Measurements from ENCODE around the gene TRIM36.
A peak's percentile ranks its signal among the peaks of the same experiment; 100 is the strongest.

TRIM36 gene

DNA sequence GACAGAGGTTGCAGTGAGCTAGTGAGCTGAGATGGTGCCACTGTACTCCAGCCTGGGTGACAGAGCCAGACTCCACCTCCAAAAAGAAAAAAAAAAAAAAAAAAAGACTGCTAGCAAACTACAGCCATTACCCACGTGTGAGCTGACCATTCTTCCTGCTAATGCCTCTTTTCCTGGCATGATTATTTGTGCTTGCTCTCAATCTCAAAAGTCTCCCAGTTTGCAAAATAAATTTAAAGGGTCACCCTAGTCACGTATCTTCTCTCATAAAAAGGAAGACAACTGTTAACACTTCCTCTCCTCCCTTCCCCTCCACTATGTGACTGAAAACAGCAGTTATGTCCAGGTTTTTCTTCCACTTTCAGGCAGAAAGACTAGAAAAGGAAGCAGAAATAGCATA, 37.2 kb downstream of the TRIM36 start:
- no peak overlapping the region for H3K4me3 ChIP-seq
- H3K4me2 ChIP-seq: peak overlapping the region; percentile 31

DNA sequence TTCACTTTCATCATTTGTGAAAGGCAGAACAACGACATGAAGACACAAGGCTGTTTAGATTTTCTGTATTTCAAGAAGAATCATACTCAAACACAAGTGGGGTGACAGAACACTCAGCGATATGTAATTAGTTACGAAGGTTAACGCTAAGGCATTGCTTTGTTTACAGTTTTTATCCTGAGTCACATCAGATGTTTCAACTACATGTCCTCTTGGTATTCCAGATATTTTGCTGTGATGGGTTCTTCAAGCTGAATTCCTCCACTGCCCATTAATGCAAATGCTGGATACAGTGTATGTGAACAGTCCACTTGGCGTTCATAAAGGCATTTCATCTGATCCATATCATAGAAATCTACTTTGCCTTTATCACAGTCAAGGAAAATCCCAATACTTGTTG, 43.4 kb downstream of the TRIM36 start:
- Histone ChIP-seq H3K4me1 (no peaks in the 10 kb centered on the region), H3K36me3 (no peaks in the 10 kb centered on the region), H4K20me1 (no peaks in the 10 kb centered on the region), H3K9ac (no peak overlapping the region), H3K4me3 (no peak overlapping the region), H3K4me2 (no peak overlapping the region), H3K27me3 (no peaks in the 10 kb centered on the region), H3K9me3 (no peaks in the 10 kb centered on the region), H3K27ac (no peak overlapping the region)
- TF ChIP-seq Cebpa-rat (IDR thresholded peaks at IDR 0.05): no peak

More for the DNA sequence above, 37.2 kb downstream of the TRIM36 start:
- H3K27ac ChIP-seq: no peak overlapping the region
- no peak overlapping the region; the same call in 1 of the 2 replicates for H3K9ac ChIP-seq
- H3K4me1 ChIP-seq: peaks cover 10% of the 10 kb centered on the region; the same call in 1 of the 2 replicates
- no peaks in the 10 kb centered on the region for H3K36me3 ChIP-seq
- H3K9me3 ChIP-seq: no peaks in the 10 kb centered on the region
- no peaks in the 10 kb centered on the region for H3K27me3 ChIP-seq
- no peaks in the 10 kb centered on the region for H4K20me1 ChIP-seq
- no peak for TF ChIP-seq Cebpa-rat (IDR thresholded peaks at IDR 0.05)

DNA sequence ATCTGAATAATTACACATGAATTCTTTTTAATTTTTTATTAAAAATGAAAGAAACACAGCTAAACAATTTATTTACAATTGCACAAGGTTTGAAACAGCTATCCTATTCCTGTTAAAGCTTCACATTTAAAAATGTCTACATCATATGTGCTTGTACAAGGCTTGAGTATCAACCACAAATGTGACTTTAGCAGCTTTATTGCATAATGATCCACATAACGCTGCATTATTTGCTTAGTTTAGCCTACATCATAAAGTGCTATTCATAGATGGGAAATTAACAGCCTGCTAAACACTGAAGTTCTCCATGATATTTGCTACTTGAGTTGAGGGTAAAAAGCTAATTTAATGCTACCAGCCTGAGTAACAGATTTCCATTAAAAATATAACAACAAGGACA, 45.0 kb downstream of the TRIM36 start:
- no peak overlapping the region for H3K4me3 ChIP-seq
- no peaks in the 10 kb centered on the region for H3K9me3 ChIP-seq
- no peaks in the 10 kb centered on the region for H4K20me1 ChIP-seq
- no peaks in the 10 kb centered on the region for H3K27me3 ChIP-seq
- H3K27ac ChIP-seq: no peak overlapping the region
- H3K4me1 ChIP-seq: no peaks in the 10 kb centered on the region
- H3K4me2 ChIP-seq: no peak overlapping the region
- no peak for TF ChIP-seq Cebpa-rat (IDR thresholded peaks at IDR 0.05)
- H3K9ac ChIP-seq: no peak overlapping the region
- no peaks in the 10 kb centered on the region for H3K36me3 ChIP-seq

DNA sequence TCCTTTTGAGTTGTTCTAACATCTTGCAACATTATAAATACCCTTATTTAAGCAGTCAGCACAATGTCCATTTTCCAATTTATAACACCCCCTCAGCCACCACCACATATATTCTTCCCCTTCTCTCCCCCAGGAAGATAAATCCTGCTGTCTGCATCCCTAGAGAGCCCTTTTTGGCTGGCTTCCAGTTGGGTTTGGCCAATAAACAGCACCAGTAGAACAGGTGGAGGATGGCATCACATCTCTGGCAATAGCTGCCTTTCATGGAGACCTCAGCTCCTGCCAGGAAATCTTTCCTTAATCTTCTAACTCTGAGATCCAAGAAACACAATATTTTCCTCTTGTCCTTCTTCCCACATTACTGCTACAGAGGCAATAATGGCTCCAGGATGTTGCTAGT, 53.7 kb downstream of the TRIM36 start:
- Histone ChIP-seq H4K20me1 (no peaks in the 10 kb centered on the region), H3K27ac (no peak overlapping the region), H3K4me3 (no peak overlapping the region), H3K36me3 (no peaks in the 10 kb centered on the region), H3K9ac (no peak overlapping the region), H3K27me3 (no peaks in the 10 kb centered on the region), H3K4me2 (no peak overlapping the region), H3K9me3 (no peaks in the 10 kb centered on the region), H3K4me1 (no peaks in the 10 kb centered on the region)
- TF ChIP-seq Cebpa-rat (IDR thresholded peaks at IDR 0.05): no peak

DNA sequence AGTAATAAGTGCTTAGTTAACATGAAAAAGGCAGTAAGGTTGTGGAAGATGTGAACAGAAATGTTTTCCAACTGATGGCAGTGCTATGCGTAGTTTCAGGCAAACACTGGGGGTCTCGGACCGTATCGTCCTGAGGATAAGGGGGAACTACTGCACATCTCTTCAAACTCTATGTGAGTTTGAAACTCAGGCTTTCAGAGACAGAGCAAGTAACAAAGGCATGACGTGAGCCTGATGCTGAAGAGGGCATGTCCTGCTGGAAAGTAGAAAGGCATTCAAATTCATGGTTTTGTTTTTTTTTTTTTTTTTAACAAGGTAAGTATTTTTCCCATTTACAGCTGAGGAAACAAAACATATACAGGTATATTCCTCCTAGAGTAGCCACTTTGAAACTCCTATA, 59.9 kb downstream of the TRIM36 start:
- no peak overlapping the region for H3K9ac ChIP-seq
- no peak overlapping the region for H3K4me3 ChIP-seq
- no peaks in the 10 kb centered on the region for H3K36me3 ChIP-seq
- TF ChIP-seq Cebpa-rat (IDR thresholded peaks at IDR 0.05): no peak
- no peaks in the 10 kb centered on the region for H3K4me1 ChIP-seq
- no peaks in the 10 kb centered on the region for H4K20me1 ChIP-seq
- no peaks in the 10 kb centered on the region for H3K9me3 ChIP-seq
- no peak overlapping the region for H3K27ac ChIP-seq
- H3K4me2 ChIP-seq: no peak overlapping the region
- no peaks in the 10 kb centered on the region for H3K27me3 ChIP-seq

DNA sequence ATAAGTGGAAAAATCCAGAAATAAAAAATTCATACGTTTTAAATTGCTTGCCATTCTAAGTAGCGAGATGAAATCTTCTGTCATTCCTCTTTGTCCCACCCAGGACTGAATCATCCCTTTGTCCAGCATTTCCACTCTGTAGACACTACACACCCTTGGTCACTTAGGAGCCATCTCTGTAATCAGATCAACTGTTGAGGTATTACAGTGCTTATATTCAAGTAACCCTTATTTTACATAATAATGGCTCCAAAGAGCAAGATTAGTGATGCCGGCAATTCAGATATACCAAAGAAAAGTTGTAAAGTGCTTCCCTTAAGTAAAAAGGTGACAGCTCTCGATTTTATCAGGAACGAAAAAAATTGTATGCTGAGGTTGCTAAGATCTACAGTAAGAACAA, 60.4 kb downstream of the TRIM36 start:
- TF ChIP-seq Cebpa-rat (IDR thresholded peaks at IDR 0.05): no peak
- Histone ChIP-seq H3K36me3 (no peaks in the 10 kb centered on the region), H3K4me2 (no peak overlapping the region), H4K20me1 (no peaks in the 10 kb centered on the region), H3K27me3 (no peaks in the 10 kb centered on the region), H3K4me3 (no peak overlapping the region), H3K4me1 (no peaks in the 10 kb centered on the region), H3K9me3 (no peaks in the 10 kb centered on the region), H3K27ac (no peak overlapping the region), H3K9ac (no peak overlapping the region)

- Histone ChIP-seq H3K4me2 (no peak overlapping the region), H3K4me3 (no peak overlapping the region), H3K9me3 (no peaks in the 10 kb centered on the region), H3K4me1 (no peaks in the 10 kb centered on the region), H3K9ac (no peak overlapping the region), H3K27ac (no peak overlapping the region), H3K27me3 (no peaks in the 10 kb centered on the region), H3K36me3 (no peaks in the 10 kb centered on the region), H4K20me1 (no peaks in the 10 kb centered on the region)
- TF ChIP-seq Cebpa-rat (IDR thresholded peaks at IDR 0.05): no peak
Observed at GRCh38 chr5:115100319-115100955, 69.3 kb downstream of the TRIM36 start.

DNA sequence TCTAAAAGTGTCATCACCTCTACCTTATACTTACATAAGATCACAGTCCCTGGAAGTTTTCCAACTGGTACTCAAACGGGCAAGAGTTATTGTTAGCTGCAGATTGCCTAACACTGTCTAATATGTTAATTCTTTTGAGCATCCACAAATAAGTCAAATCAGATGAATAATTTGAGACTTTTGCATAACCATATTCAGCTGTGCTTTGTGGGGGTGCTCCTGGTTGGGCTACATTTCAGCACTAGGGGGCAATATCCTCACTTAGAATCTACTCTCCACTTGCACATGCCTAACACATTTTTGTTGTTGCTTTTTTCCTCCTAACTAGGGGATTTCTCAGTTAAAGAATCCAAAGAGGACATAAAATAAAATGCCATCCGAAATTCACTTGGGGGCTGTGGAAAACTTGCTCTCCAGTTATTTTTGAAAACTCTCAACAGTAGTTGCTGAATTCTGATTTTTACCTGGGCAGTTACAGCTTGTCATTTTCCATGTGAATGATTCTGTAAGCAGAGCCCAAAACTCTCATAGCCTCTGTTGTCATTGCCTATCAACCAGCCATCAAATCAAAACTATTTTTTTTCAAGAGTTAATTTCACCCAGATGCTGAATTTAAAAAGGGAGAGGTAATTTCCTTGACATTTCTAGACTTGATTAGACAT, 71.5 kb downstream of the TRIM36 start:
- H4K20me1 ChIP-seq: no peaks in the 10 kb centered on the region
- no peak overlapping the region for H3K4me2 ChIP-seq
- no peaks in the 10 kb centered on the region for H3K4me1 ChIP-seq
- no peak for TF ChIP-seq Cebpa-rat (IDR thresholded peaks at IDR 0.05)
- H3K36me3 ChIP-seq: no peaks in the 10 kb centered on the region
- no peak overlapping the region for H3K4me3 ChIP-seq
- no peak overlapping the region for H3K9ac ChIP-seq
- no peaks in the 10 kb centered on the region for H3K9me3 ChIP-seq
- H3K27ac ChIP-seq: no peak overlapping the region
- H3K27me3 ChIP-seq: no peaks in the 10 kb centered on the region

DNA sequence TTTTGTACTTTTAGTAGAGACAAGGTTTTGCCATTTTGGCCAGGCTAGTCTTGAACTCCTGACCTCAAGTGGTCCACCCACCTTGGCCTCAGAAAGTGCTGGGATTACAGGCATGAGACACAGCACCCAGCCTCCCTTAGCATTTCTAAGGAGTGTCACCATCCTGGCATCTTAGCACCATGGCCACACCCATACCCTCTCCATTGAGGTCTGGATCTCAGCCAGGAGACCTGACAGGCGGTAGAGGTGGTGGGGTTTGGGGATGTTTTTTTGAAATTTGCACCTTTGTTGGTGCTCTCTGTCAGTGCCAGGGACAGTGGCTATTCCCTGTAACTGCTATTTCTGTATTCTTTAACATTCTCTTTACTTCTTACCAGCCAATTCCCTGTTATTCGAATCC, 72.5 kb downstream of the TRIM36 start:
- no peaks in the 10 kb centered on the region for H4K20me1 ChIP-seq
- TF ChIP-seq Cebpa-rat (IDR thresholded peaks at IDR 0.05): no peak
- no peaks in the 10 kb centered on the region for H3K9me3 ChIP-seq
- no peak overlapping the region for H3K4me3 ChIP-seq
- no peaks in the 10 kb centered on the region for H3K4me1 ChIP-seq
- H3K36me3 ChIP-seq: no peaks in the 10 kb centered on the region
- H3K27me3 ChIP-seq: no peaks in the 10 kb centered on the region
- H3K27ac ChIP-seq: no peak overlapping the region
- no peak overlapping the region for H3K9ac ChIP-seq
- no peak overlapping the region for H3K4me2 ChIP-seq

DNA sequence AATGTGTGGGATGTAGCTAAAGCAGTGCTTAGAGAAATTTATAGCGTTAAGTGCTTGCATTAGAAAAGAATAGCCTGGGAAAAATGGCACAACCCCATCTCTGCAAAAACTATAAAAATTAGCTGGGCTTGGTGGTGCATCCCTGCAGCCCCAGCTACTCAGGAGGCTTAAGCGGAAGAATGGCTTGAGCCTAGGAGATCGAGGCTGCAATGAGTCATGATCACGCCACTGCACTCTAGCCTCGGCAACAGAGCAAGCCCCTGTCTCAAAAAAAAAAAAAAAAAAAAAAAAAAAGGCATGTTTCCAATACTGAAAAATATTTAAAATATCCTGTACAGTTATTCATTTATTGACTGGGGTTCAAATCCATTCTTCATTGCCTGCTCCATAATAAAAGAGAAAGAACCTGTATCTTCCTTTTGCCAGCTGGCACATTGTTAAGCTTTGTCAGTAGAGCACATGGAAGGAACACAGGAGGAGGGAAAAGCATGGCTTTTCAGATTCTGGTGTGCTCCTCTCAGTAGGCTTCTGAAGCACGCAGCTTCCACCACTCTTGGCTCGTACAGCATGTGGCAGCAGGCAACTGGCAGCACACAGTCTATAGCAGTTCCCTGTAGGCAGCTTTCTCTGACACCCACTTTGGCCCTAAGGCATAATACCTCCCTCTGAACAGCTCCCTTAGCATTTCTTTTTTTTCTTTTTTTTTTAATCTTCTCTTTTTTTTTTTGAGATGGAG, 73.5 kb downstream of the TRIM36 start:
- Histone ChIP-seq H3K4me3 (no peak overlapping the region), H3K4me2 (no peak overlapping the region), H4K20me1 (no peaks in the 10 kb centered on the region), H3K4me1 (no peaks in the 10 kb centered on the region), H3K9me3 (no peaks in the 10 kb centered on the region), H3K27ac (no peak overlapping the region), H3K27me3 (no peaks in the 10 kb centered on the region), H3K9ac (no peak overlapping the region), H3K36me3 (no peaks in the 10 kb centered on the region)
- no peak for TF ChIP-seq Cebpa-rat (IDR thresholded peaks at IDR 0.05)

Measured in BLaER1 (cell line).